CD14-positive monocyte (primary cell): ENCODE results near the gene CYP46A1. TPM values are rescaled to one million over a fixed set of nuclear protein-coding genes. Genes with fewer than 3 reads are reported as not detected.

Experiments
- DNase-seq, 3 donors: peaks; one replicate each; pipeline ENCODE4 v3.0.0-alpha.2; 2011 to 2022
- H2AFZ ChIP-seq: 2 replicates; pipeline ENCODE4 v1.6.0; 2012; ENCODE audit warnings: mild to moderate bottlenecking, low read depth, low read length, inconsistent platforms; ENCODE audit not compliant: insufficient read depth, poor library complexity, severe bottlenecking
- H3K27ac ChIP-seq, 2 donors: 1 replicate in 1 of 2; 2 replicates in 1 of 2; pipeline ENCODE4 v1.5.1; 2012 to 2013; ENCODE audit warnings: low read length in 2 of 2, control low read depth in 1 of 2, inconsistent platforms in 1 of 2, low read depth in 1 of 2, mild to moderate bottlenecking in 1 of 2
- H3K27me3 ChIP-seq, 2 donors: one replicate each; pipeline versions ENCODE4 v1.6.0 to v1.6.1; 2011 to 2013; ENCODE audit warnings: low read length in 2 of 2; ENCODE audit not compliant: control insufficient read depth in 2 of 2, insufficient read depth in 2 of 2
- H3K36me3 ChIP-seq, 2 donors: replicated peaks in 1 of 2; 1 replicate in 1 of 2; 2 replicates in 1 of 2; pipeline versions ENCODE4 v1.5.1 to v1.6.1; 2012 to 2013; ENCODE audit warnings: low read length in 2 of 2, control low read depth in 1 of 2, inconsistent platforms in 1 of 2, mild to moderate bottlenecking in 1 of 2; ENCODE audit not compliant: insufficient read depth in 2 of 2, control insufficient read depth in 1 of 2
- H3K4me1 ChIP-seq, 2 donors: 1 replicate in 1 of 2; 2 replicates in 1 of 2; pipeline versions ENCODE4 v1.5.1 to v1.6.1; 2012 to 2013; ENCODE audit warnings: low read length in 2 of 2, control low read depth in 1 of 2, inconsistent platforms in 1 of 2, mild to moderate bottlenecking in 1 of 2, moderate library complexity in 1 of 2; ENCODE audit not compliant: insufficient read depth in 2 of 2, control insufficient read depth in 1 of 2
- H3K4me2 ChIP-seq: replicated peaks from 2 replicates; pipeline ENCODE3; 2012; ENCODE audit warnings: low read length, moderate library complexity, mild to moderate bottlenecking; ENCODE audit not compliant: poor library complexity, severe bottlenecking; ENCODE audit errors: extremely low read depth
- H3K4me3 ChIP-seq, 3 experiments: fragments of 200-600 bp in 1 of 3; sonication (generic) in 1 of 3; replicated peaks in 1 of 3; 1 replicate in 2 of 3; 2 replicates in 1 of 3; pipeline ENCODE4 v1.5.1; 2011 to 2013; ENCODE audit warnings: low read length in 3 of 3, mild to moderate bottlenecking in 3 of 3, control low read depth in 2 of 3, low read depth in 2 of 3, inconsistent platforms in 1 of 3, moderate library complexity in 1 of 3
- H3K79me2 ChIP-seq: 2 replicates; pipeline ENCODE4 v1.6.0; 2012; ENCODE audit warnings: mild to moderate bottlenecking, control low read depth, inconsistent platforms, low read length, moderate library complexity; ENCODE audit not compliant: insufficient read depth
- H3K9ac ChIP-seq: 2 replicates; pipeline ENCODE4 v1.6.0; 2017; ENCODE audit warnings: low read length, mild to moderate bottlenecking; ENCODE audit not compliant: insufficient read depth, poor library complexity, severe bottlenecking
- H3K9me3 ChIP-seq, 2 donors: replicated peaks in 1 of 2; 1 replicate in 1 of 2; 2 replicates in 1 of 2; pipeline versions ENCODE4 v1.5.1 to v1.6.1; 2012 to 2013; ENCODE audit warnings: low read length in 2 of 2, control low read depth in 1 of 2; ENCODE audit not compliant: control insufficient read depth in 1 of 2, insufficient read depth in 1 of 2
- H4K20me1 ChIP-seq: 2 replicates; pipeline ENCODE4 v1.6.0; 2012; ENCODE audit warnings: mild to moderate bottlenecking, low read length, control low read depth, moderate library complexity; ENCODE audit not compliant: insufficient read depth
- H3K27ac Mint-ChIP-seq, 7 donors: one replicate each; pipeline ENCODE4 v1.8.0; 2020; ENCODE audit warnings: mild to moderate bottlenecking in 7 of 7, mixed read lengths in 7 of 7, moderate library complexity in 6 of 7, inconsistent platforms in 2 of 7
- H3K27me3 Mint-ChIP-seq, 3 donors: one replicate each; pipeline ENCODE4 v1.8.0; 2021 to 2022; ENCODE audit warnings: low read depth in 3 of 3, mild to moderate bottlenecking in 3 of 3, mixed read lengths in 3 of 3, moderate library complexity in 3 of 3, inconsistent platforms in 1 of 3
- H3K36me3 Mint-ChIP-seq, 2 donors: one replicate each; pipeline ENCODE4 v1.8.0; 2020; ENCODE audit warnings: mixed read lengths in 2 of 2, inconsistent platforms in 1 of 2, mild to moderate bottlenecking in 1 of 2
- H3K4me1 Mint-ChIP-seq: one replicate; pipeline ENCODE4 v1.8.0; 2020; ENCODE audit warnings: mild to moderate bottlenecking, mixed read lengths
- H3K4me3 Mint-ChIP-seq, 2 donors: one replicate each; pipeline ENCODE4 v1.8.0; 2020; ENCODE audit warnings: mild to moderate bottlenecking in 2 of 2, mixed read lengths in 2 of 2, moderate library complexity in 1 of 2
- H3K9me3 Mint-ChIP-seq, 7 donors: one replicate each; pipeline ENCODE4 v1.8.0; 2020 to 2022; ENCODE audit warnings: mixed read lengths in 7 of 7, mild to moderate bottlenecking in 6 of 7, moderate library complexity in 6 of 7, inconsistent platforms in 2 of 7
- WGBS: methylation state at CpG from one replicate; pipeline ENCODE4 v1.1.5; 2013; ENCODE audit warnings: missing lambda C conversion rate; ENCODE audit not compliant: insufficient coverage; 5-methylcytosine and 5-hydroxymethylcytosine counted together
- intact Hi-C, 2 donors: fragments of 100-400 bp; cut with micrococcal nuclease; formaldehyde crosslinking; loops; one replicate each; pipeline versions ENCODE4 v1.15.0 to v1.15.1; 2023
- polyA plus RNA-seq, 3 donors: library from polyadenylated mRNA; depleted of rRNA in 1 of 3; unstranded in 2 of 3; stranded (reverse) in 1 of 3; fragments of 300-500 nt in 2 of 3; fragments of >200 nt in 1 of 3; fragmentation: Illumina TruSeq in 2 of 3; gene quantifications; 1 replicate in 2 of 3; 2 replicates in 1 of 3; pipeline ENCODE4 v1.2.3, GENCODE V29; 2012 to 2021
- TF ChIP-seq, protein P1 (sequence below): fragments of 200-600 bp; IDR thresholded peaks from one replicate; pipeline ENCODE4 v1.8.0; 2022; ENCODE audit warnings: antibody characterized with exemption, mild to moderate bottlenecking

CYP46A1 gene
- polyA plus RNA-seq, 3 donors: not detected

DNA sequence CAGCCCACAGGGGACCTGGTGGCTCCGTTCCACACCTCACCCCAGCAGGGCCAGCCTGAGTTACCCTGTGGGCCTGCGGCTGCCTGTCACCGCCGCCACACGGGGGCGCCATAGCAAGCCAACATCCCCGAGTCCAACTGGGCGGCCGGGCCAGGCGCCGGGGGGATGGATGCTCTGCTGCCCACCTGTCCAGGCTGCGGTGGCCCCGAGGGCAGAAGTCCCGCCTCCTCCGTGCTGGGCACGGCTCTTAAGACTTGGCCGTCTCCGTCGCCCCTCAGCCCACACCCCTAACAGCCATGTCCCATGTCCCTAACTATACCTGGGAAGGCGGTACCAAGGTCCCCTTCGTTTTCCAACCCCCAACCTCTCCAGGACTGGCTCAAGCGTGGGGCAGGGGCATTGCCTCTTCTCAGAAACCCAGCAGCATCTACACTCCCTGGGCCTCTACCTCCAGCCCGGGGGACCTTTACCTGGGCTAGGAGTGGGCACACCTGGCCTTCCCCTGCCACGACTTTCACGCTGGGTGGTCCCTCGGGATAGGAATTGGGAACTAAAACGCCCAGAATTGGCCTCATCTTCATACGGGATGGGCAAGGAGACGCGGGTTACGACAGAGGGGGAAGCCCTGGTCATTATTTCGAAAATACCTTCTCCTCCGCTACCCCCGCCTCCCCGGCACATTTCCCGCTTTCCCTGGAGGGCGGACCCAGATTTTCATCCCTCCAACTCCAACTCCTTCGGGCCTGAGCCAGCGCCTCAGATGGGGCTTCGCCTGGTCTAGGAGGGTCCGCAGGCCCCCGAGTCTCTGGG lies 1.1 kb upstream of the CYP46A1 start:
- Histone ChIP-seq H3K9ac (peak overlapping the region; percentile 75), H3K27me3 (peaks cover 8 to 15% of the 10 kb centered on the region in 2 donors), H4K20me1 (no peaks in the 10 kb centered on the region), H3K27ac (peak overlapping the region; percentile 39 to 66), H3K9me3 (peaks cover 11 to 13% of the 10 kb centered on the region in 2 donors), H3K4me1 (peaks cover 15 to 20% of the 10 kb centered on the region in 2 donors), H3K4me3 (peak overlapping the region; percentile 41 to 85 (median 62)), H3K36me3 (no peaks in the 10 kb centered on the region), H2AFZ (peak overlapping the region; percentile 90), H3K79me2 (no peaks in the 10 kb centered on the region), H3K4me2 (peak overlapping the region; percentile 92)
- Mint-ChIP-seq H3K36me3 (no peaks in the 10 kb centered on the region), H3K9me3 (peaks cover 10 to 30% (median 14%) of the 10 kb centered on the region in 7 donors), H3K4me1 (peaks cover 14% of the 10 kb centered on the region), H3K27ac (peak overlapping the region in 6 of 7 donors; percentile 57 to 94 (median 84)), H3K27me3 (peaks cover 34 to 51% (median 36%) of the 10 kb centered on the region in 3 donors), H3K4me3 (peak overlapping the region; percentile 89)
- DNase-seq: peak; percentile 34 to 67 (median 36)
- intact Hi-C loops: loop anchor here (5.0 to 10.0 kb wide), 3 partner anchors 201 to 512 kb away; partner anchors contain the start of genes CCNK (in 1 of the 2) and SETD3 (in 1 of the 2)
- WGBS: 0% methylated on average over 33 of the region's 42 CpGs
- TF ChIP-seq, protein P1, sequence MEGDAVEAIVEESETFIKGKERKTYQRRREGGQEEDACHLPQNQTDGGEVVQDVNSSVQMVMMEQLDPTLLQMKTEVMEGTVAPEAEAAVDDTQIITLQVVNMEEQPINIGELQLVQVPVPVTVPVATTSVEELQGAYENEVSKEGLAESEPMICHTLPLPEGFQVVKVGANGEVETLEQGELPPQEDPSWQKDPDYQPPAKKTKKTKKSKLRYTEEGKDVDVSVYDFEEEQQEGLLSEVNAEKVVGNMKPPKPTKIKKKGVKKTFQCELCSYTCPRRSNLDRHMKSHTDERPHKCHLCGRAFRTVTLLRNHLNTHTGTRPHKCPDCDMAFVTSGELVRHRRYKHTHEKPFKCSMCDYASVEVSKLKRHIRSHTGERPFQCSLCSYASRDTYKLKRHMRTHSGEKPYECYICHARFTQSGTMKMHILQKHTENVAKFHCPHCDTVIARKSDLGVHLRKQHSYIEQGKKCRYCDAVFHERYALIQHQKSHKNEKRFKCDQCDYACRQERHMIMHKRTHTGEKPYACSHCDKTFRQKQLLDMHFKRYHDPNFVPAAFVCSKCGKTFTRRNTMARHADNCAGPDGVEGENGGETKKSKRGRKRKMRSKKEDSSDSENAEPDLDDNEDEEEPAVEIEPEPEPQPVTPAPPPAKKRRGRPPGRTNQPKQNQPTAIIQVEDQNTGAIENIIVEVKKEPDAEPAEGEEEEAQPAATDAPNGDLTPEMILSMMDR: peak; percentile 83

DNA sequence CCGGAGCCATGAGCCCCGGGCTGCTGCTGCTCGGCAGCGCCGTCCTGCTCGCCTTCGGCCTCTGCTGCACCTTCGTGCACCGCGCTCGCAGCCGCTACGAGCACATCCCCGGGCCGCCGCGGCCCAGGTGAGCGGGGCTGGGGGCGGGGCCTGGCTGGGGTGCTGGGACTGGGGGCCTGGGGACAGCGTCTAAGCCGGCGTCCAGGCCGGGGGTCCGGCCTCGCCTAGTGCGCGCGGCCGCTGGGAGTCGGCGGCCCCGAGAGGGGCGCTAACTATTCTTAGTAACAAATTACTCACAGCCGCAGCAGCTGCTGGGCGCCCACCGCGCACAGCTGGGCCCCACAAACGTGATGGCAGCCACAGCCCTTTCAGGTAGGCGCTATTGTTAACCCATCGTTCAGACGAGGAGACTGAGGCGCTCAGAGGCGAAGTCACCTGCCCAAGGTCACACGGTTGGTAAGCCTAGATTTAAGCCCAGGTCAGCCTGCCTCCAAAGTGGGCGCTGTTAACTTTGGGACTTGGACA lies 374 bp downstream of the CYP46A1 start:
- Histone ChIP-seq H3K27ac (no peak overlapping the region), H4K20me1 (no peaks in the 10 kb centered on the region)
- intact Hi-C loops: loop anchor here (5.0 to 10.0 kb wide), 3 partner anchors 202 to 510 kb away; partner anchors contain the start of genes CCNK (in 1 of the 2) and SETD3 (in 1 of the 2)

More for the DNA sequence above, 374 bp downstream of the CYP46A1 start:
- Histone ChIP-seq H3K4me2 (peak overlapping the region; percentile 92), H3K4me1 (peaks cover 15 to 20% of the 10 kb centered on the region in 2 donors), H3K4me3 (peak overlapping the region in 2 of 3 experiments; percentile 17 to 71), H3K9me3 (peaks cover 0 to 2% of the 10 kb centered on the region in 2 donors), H3K9ac (peak overlapping the region; percentile 49), H3K36me3 (no peaks in the 10 kb centered on the region), H3K79me2 (no peaks in the 10 kb centered on the region), H3K27me3 (peaks cover 8 to 28% of the 10 kb centered on the region in 2 donors), H2AFZ (peak overlapping the region; percentile 67)
- Mint-ChIP-seq H3K9me3 (peaks cover 0 to 19% (median 3%) of the 10 kb centered on the region in 7 donors), H3K27ac (no peak overlapping the region), H3K4me3 (no peak overlapping the region), H3K4me1 (peaks cover 19% of the 10 kb centered on the region), H3K36me3 (no peaks in the 10 kb centered on the region), H3K27me3 (peaks cover 45 to 61% (median 47%) of the 10 kb centered on the region in 3 donors)
- 5% methylated on average over 45 of the region's 45 CpGs for WGBS
- TF ChIP-seq, protein P1: no peak
- no peak for DNase-seq
